ENCODE data around the gene ENAM. TPM values are rescaled to one million over a fixed set of nuclear protein-coding genes. Genes with fewer than 3 reads are reported as not detected.
"Not testable (repeated sequence)": the region's sequence is repeated elsewhere in the genome, so short reads cannot be mapped to it uniquely, and the experiment has no call there.

ENAM gene
- total RNA-seq, 4 donors from 2014 or later = 0.24 to 0.83 TPM; not detected in 2

DNA sequence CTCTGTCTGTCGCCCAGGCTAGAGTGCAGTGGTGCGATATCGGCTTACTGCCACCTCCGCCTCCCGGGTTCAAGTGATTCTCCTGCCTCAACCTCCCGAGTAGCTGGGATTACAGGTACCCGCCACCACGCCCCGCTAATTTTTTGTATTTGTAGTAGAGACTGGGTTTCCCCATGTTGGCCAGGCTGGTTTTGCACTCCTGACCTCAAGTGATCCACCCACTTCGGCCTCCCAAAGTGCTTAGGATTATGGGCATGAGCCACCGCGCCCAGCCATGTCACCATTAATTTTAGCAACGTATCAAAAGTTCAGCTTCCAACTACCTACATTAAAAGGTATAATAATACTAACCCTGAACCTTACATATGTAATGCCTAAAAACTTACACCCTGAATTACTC, 58.8 kb downstream of the ENAM start:
- intact Hi-C loops (cut with DNase I; ENCODE audit: low total_unique reads) = no loop called here
- peaks cover 0 to 12% of the 10 kb centered on the region in 2 donors for H3K4me1 ChIP-seq
- H3K27ac ChIP-seq = peak overlapping the region; percentile 95 to 98
- DNase-seq = peak in 1 of 2 donors; percentile 27
- H3K36me3 ChIP-seq = no peaks in the 10 kb centered on the region
- H3K9me3 ChIP-seq = no peaks in the 10 kb centered on the region
- TF ChIP-seq POLR2A (IDR thresholded peaks at IDR 0.05) = no peak
- TF ChIP-seq, protein P1, sequence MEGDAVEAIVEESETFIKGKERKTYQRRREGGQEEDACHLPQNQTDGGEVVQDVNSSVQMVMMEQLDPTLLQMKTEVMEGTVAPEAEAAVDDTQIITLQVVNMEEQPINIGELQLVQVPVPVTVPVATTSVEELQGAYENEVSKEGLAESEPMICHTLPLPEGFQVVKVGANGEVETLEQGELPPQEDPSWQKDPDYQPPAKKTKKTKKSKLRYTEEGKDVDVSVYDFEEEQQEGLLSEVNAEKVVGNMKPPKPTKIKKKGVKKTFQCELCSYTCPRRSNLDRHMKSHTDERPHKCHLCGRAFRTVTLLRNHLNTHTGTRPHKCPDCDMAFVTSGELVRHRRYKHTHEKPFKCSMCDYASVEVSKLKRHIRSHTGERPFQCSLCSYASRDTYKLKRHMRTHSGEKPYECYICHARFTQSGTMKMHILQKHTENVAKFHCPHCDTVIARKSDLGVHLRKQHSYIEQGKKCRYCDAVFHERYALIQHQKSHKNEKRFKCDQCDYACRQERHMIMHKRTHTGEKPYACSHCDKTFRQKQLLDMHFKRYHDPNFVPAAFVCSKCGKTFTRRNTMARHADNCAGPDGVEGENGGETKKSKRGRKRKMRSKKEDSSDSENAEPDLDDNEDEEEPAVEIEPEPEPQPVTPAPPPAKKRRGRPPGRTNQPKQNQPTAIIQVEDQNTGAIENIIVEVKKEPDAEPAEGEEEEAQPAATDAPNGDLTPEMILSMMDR (IDR thresholded peaks at IDR 0.05) = no peak
- no peaks in the 10 kb centered on the region for H3K27me3 ChIP-seq
- peak overlapping the region; percentile 61 to 99 for H3K4me3 ChIP-seq

DNA sequence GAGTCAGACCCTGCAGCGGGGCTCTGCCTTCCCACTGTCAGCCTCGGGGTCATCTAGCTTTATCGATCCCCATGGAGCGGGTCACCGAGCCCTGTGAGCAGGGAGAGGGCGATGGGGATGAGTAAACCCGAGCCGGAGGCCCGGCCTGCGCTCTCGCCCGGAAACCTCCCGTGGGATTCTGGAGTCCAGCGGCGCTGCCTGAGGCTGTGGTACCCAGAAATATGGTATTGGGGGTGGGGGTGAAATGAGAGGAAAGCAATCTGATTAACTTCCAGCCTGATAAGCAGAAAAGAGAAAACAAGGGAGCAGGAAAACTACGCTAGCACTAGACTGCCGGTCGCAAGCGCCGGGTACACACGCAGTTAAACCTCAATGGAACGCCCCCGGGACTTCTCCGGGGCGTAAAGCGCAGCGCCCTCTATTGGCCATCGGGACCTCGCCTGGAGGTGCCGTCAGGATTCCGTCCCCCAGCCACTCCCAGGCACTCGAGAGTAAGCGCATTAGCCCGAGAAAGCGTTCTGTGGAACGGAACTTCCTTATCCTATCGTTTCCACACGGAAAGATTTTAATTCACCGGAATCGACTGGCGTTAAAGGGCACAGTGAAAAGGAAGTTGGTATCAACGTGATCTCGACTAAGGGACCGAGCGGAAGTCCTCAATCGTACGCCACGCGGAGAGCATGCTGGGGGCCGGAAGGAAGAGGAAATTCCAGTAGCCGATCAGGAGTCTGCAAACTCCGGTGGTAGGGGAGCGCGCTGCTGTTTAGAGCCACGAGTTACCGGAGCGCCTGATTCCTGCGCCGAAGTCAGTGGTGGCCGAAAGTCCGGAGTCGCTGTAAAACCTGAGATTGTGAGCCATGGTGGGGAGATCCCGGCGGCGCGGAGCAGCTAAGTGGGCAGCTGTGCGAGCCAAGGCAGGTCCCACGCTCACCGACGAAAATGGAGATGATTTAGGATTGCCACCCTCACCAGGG, 59.6 kb downstream of the ENAM start, which contains the start of gene UTP3:
Gene UTP3 (plus strand): TSS at position 712 of the 974 bp plus-strand sequence. CDS start 146 bp downstream, at position 858.
- peaks cover 0 to 12% of the 10 kb centered on the region in 2 donors for H3K4me1 ChIP-seq
- intact Hi-C loops (cut with DNase I; ENCODE audit: low total_unique reads) = no loop called here
- peak within 1 kb of the TSS; percentile 95 to 98 for H3K27ac ChIP-seq
- no peaks in the 10 kb centered on the region for H3K36me3 ChIP-seq
- H3K4me3 ChIP-seq = peak within 1 kb of the TSS; percentile 61 to 99
- H3K9me3 ChIP-seq = no peaks in the 10 kb centered on the region
- no peaks in the 10 kb centered on the region for H3K27me3 ChIP-seq
- DNase-seq = peak; percentile 97
- peak; percentile 20 to 50 for TF ChIP-seq POLR2A (IDR thresholded peaks at IDR 0.05)
- TF ChIP-seq, protein P1 (IDR thresholded peaks at IDR 0.05) = peak; percentile 92 to 99 (median 96)

DNA sequence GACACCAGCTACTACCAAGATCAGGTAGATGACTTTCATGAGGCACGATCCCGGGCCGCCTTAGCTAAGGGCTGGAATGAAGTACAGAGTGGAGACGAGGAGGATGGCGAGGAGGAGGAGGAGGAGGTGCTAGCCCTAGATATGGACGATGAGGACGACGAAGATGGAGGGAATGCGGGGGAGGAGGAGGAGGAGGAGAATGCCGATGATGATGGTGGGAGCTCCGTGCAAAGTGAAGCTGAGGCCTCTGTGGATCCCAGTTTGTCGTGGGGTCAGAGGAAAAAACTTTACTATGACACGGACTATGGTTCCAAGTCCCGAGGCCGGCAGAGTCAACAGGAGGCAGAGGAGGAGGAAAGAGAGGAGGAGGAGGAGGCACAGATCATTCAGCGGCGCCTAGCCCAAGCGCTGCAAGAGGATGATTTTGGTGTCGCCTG, 60.3 kb downstream of the ENAM start:
- DNase-seq = no peak
- peak overlapping the region; percentile 95 to 98 for H3K27ac ChIP-seq
- TF ChIP-seq, protein P1 (IDR thresholded peaks at IDR 0.05) = no peak
- no peak for TF ChIP-seq POLR2A (IDR thresholded peaks at IDR 0.05)
- intact Hi-C loops (cut with DNase I; ENCODE audit: low total_unique reads) = no loop called here
- no peaks in the 10 kb centered on the region for H3K36me3 ChIP-seq
- H3K4me1 ChIP-seq = peaks cover 0 to 12% of the 10 kb centered on the region in 2 donors
- no peaks in the 10 kb centered on the region for H3K9me3 ChIP-seq
- peak overlapping the region; percentile 61 to 99 for H3K4me3 ChIP-seq
- no peaks in the 10 kb centered on the region for H3K27me3 ChIP-seq

DNA sequence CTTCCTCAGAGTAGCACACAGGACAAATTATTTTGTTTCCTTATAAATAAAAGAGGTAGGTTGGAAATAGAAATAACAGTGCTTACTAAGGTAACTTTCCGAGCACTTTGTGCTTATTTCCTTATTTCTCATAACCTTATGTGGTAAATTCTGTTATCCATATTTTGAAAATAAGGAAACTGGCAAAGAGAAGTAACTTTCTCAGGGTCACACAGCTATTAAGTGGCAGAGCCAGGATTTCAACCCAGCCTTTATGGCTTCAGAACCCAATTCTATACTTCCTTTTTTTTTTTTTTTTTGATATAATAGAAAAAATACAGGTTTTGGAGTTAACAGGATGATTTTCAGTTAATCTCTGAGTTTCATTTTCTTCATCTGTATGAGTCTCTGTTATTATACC, 63.1 kb downstream of the ENAM start:
- no peaks in the 10 kb centered on the region for H3K36me3 ChIP-seq
- intact Hi-C loops (cut with DNase I; ENCODE audit: low total_unique reads) = no loop called here
- no peak for DNase-seq
- no peak overlapping the region for H3K27ac ChIP-seq
- H3K4me1 ChIP-seq = peaks cover 0 to 12% of the 10 kb centered on the region in 2 donors
- no peaks in the 10 kb centered on the region for H3K27me3 ChIP-seq
- H3K4me3 ChIP-seq = no peak overlapping the region
- H3K9me3 ChIP-seq = no peaks in the 10 kb centered on the region
- TF ChIP-seq, protein P1 (IDR thresholded peaks at IDR 0.05) = no peak
- TF ChIP-seq POLR2A (IDR thresholded peaks at IDR 0.05) = no peak

DNA sequence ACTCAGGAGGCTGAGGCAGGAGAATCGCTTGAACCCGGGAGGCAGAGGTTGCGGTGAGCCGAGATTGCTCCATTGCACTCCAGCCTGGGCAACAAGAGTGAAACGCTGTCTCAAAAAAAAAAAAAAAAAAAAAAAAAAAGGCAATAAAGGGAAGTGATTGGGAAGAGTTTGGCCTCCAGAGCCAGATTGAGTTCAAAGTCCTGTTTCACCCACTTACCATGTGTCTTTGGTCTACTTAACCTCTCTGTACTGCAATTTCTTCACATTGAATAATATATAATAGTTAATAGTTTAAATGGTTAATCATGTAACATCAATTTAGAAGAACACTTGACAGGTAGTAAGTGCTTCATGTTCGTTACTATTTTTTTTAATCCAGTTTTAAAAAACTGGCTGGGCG, 66.1 kb downstream of the ENAM start:
- intact Hi-C loops (cut with DNase I; ENCODE audit: low total_unique reads); H3K4me3 ChIP-seq; H3K9me3 ChIP-seq; DNase-seq; H3K4me1 ChIP-seq; H3K27me3 ChIP-seq; H3K27ac ChIP-seq; H3K36me3 ChIP-seq: not testable (repeated sequence)

Other genes with a start within 250 kb of the ENAM start
- gene SMR3B, start 245.6 kb upstream of the ENAM start, total RNA-seq = not detected
- not detected for gene OPRPN, start 230.8 kb upstream of the ENAM start, total RNA-seq
- not detected for gene MUC7, start 156.5 kb upstream of the ENAM start, total RNA-seq
- gene AMTN, start 110.2 kb upstream of the ENAM start, total RNA-seq = not detected
- gene AMBN, start 36.5 kb upstream of the ENAM start, total RNA-seq = not detected
- 10 to 100 TPM in 1 of 4 donors, 1 to 10 TPM in 3; 4.9 to 12.7 (median 6.2) TPM for gene JCHAIN, start 37.8 kb downstream of the ENAM start, total RNA-seq
- gene UTP3, start 59.8 kb downstream of the ENAM start, total RNA-seq = 10 to 100 TPM in 2 of 4 donors, 1 to 10 TPM in 2; 6.7 to 28.9 (median 17.1) TPM
- 100 to 1,000 TPM in 2 of 4 donors, 10 to 100 TPM in 2; 25.4 to 137 (median 75.9) TPM for gene RUFY3, start 93.2 kb downstream of the ENAM start, total RNA-seq
- 10 to 100 TPM; 25.4 to 82.0 (median 37.1) TPM for gene GRSF1, start 211.1 kb downstream of the ENAM start, total RNA-seq